Adipose tissue (tissue), 3 donors: ENCODE data around the gene NTM. TPM values are rescaled to one million over a fixed set of nuclear protein-coding genes. Genes with fewer than 3 reads are reported as not detected.

Experiments used
- H3K27ac ChIP-seq: one replicate; pipeline ENCODE4 v1.5.1; 2013; ENCODE audit warnings: low read depth, low read length
- WGBS, 3 donors: extraction: QIAGEN DNeasy Blood & Tissue Kit; methylation state at CpG; one replicate each; pipeline ENCODE4 v1.1.7; 2013; 5-methylcytosine and 5-hydroxymethylcytosine counted together
- polyA plus RNA-seq, 3 donors: library from polyadenylated mRNA; stranded (reverse); fragments of 200-250 nt; gene quantifications; one replicate each; pipeline ENCODE4 v1.2.3, GENCODE V29; 2013
- donor health status: healthy with polysubstance abuse.
- donor health status: Bipolar disorder and iron deficiency.
- donor health status: healthy.

Gene NTM
- polyA plus RNA-seq, 3 donors: 0.22 to 2.2 (median 1.6) TPM

GRCh38 chr11:132045107-132045506 lies 674.7 kb downstream of the NTM start:
- no peak overlapping the region for H3K27ac ChIP-seq
- 55 to 78% (median 67%) methylated on average over 3 of the region's 3 CpGs for WGBS, 3 donors

GRCh38 chr11:132046288-132046865 lies 676.0 kb downstream of the NTM start:
- H3K27ac ChIP-seq: no peak overlapping the region
- 33 to 85% (median 76%) methylated on average over 2 of the region's 2 CpGs for WGBS, 3 donors

- no peak overlapping the region for H3K27ac ChIP-seq
Observed at GRCh38 chr11:132047167-132047566, 676.8 kb downstream of the NTM start.

GRCh38 chr11:132048040-132048439 lies 677.6 kb downstream of the NTM start:
- 54 to 81% (median 73%) methylated on average over 4 of the region's 4 CpGs for WGBS, 3 donors
- H3K27ac ChIP-seq: no peak overlapping the region

GRCh38 chr11:132049205-132049604 lies 678.8 kb downstream of the NTM start:
- H3K27ac ChIP-seq: no peak overlapping the region
- 75 to 88% (median 86%) methylated on average over 4 of the region's 4 CpGs for WGBS, 3 donors

GRCh38 chr11:132050049-132050448 lies 679.6 kb downstream of the NTM start:
- 38 to 75% (median 70%) methylated on average over 4 of the region's 4 CpGs for WGBS, 3 donors
- H3K27ac ChIP-seq: no peak overlapping the region

- WGBS, 3 donors: 55 to 79% (median 75%) methylated on average over 6 of the region's 6 CpGs
- H3K27ac ChIP-seq: no peak overlapping the region
Observed at GRCh38 chr11:132050577-132051165, 680.3 kb downstream of the NTM start.

- 72 to 94% (median 80%) methylated on average over 2 of the region's 2 CpGs for WGBS, 3 donors
- H3K27ac ChIP-seq: no peak overlapping the region
Observed at GRCh38 chr11:132051704-132052103, 681.3 kb downstream of the NTM start.

GRCh38 chr11:132052342-132052741 lies 681.9 kb downstream of the NTM start:
- WGBS, 3 donors: 64 to 75% (median 74%) methylated on average over 2 of the region's 2 CpGs

GRCh38 chr11:132052904-132053303 lies 682.5 kb downstream of the NTM start:
- 85 to 91% (median 91%) methylated on average over 3 of the region's 3 CpGs for WGBS, 3 donors
- no peak overlapping the region for H3K27ac ChIP-seq

More at GRCh38 chr11:132052342-132052741, 681.9 kb downstream of the NTM start:
- H3K27ac ChIP-seq: no peak overlapping the region

GRCh38 chr11:132054822-132055221 lies 684.4 kb downstream of the NTM start:
- H3K27ac ChIP-seq: no peak overlapping the region
- WGBS, 3 donors: 17 to 20% (median 18%) methylated on average over 1 of the region's 1 CpG

GRCh38 chr11:132055296-132055695 lies 684.9 kb downstream of the NTM start:
- H3K27ac ChIP-seq: no peak overlapping the region
- 62 to 80% (median 78%) methylated on average over 6 of the region's 6 CpGs for WGBS, 3 donors

GRCh38 chr11:132056689-132057088 lies 686.3 kb downstream of the NTM start:
- H3K27ac ChIP-seq: no peak overlapping the region
- WGBS, 3 donors: 32 to 53% (median 52%) methylated on average over 6 of the region's 6 CpGs

GRCh38 chr11:132057266-132057665 lies 686.9 kb downstream of the NTM start:
- 59 to 62% (median 62%) methylated on average over 3 of the region's 3 CpGs for WGBS, 3 donors

GRCh38 chr11:132058211-132058772 lies 687.9 kb downstream of the NTM start:
- no peak overlapping the region for H3K27ac ChIP-seq
- 60 to 69% (median 62%) methylated on average over 8 of the region's 8 CpGs for WGBS, 3 donors

More at GRCh38 chr11:132057266-132057665, 686.9 kb downstream of the NTM start:
- H3K27ac ChIP-seq: no peak overlapping the region

GRCh38 chr11:132060567-132060966 lies 690.2 kb downstream of the NTM start:
- H3K27ac ChIP-seq: no peak overlapping the region
- WGBS, 3 donors: 75 to 90% (median 86%) methylated on average over 2 of the region's 2 CpGs

GRCh38 chr11:132062031-132062430 lies 691.6 kb downstream of the NTM start:
- 83 to 98% (median 96%) methylated on average over 1 of the region's 1 CpG for WGBS, 3 donors
- H3K27ac ChIP-seq: no peak overlapping the region

GRCh38 chr11:132062541-132062940 lies 692.1 kb downstream of the NTM start:
- no peak overlapping the region for H3K27ac ChIP-seq
- 58 to 86% (median 76%) methylated on average over 2 of the region's 2 CpGs for WGBS, 3 donors

- no peak overlapping the region for H3K27ac ChIP-seq
- 41 to 51% (median 49%) methylated on average over 4 of the region's 4 CpGs for WGBS, 3 donors
Observed at GRCh38 chr11:132064987-132065620, 694.7 kb downstream of the NTM start.

- H3K27ac ChIP-seq: no peak overlapping the region
Observed at GRCh38 chr11:132068556-132068955, 698.1 kb downstream of the NTM start.
